Measurements from ENCODE around the gene PRDM15. TPM values are rescaled to one million over a fixed set of nuclear protein-coding genes. Genes with fewer than 3 reads are reported as not detected.
A peak's percentile ranks its signal among the peaks of the same experiment; 100 is the strongest.

PRDM15 gene
- total and polyA plus RNA-seq, 10 donors = 4.4 to 18.0 (median 10.8) TPM

DNA sequence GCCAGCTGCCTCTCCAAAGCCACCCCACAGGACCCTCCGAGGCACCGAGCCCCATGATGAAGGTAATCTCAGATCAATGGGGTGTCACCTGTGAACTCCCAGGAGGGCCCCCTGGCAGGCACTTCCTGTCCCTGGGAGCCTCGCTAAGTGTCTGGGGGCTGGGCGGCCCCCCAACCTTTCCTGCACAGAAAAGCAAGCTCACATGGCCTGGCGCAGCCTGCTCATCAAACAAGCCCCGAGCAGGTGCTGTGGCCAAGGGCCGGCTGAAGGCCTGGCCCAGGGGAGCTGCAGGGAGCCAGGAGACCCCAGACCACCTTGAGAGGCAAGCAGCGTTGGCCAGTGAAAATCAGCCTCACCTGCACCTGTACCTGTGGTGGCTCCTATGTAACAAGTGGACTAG, 115.1 kb downstream of the PRDM15 start:
- H3K4me1 ChIP-seq = peaks cover 31 to 68% (median 48%) of the 10 kb centered on the region in 6 donors
- DNase-seq = no peak
- intact Hi-C loops (cut with DNase I; ENCODE audit: low total_unique reads) = no loop called here

GRCh38 chr21:41763398-41763931, 115.7 kb downstream of the PRDM15 start:
- H3K4me3 ChIP-seq = no peak overlapping the region
- no peaks in the 10 kb centered on the region for H3K36me3 ChIP-seq
- intact Hi-C loops (cut with DNase I; ENCODE audit: low total_unique reads) = no loop called here
- H3K27ac ChIP-seq = no peak overlapping the region
- WGBS, 5 donors = 26 to 43% (median 30%) methylated on average over 20 to 21 of the region's 21 CpGs
- H3K9me3 ChIP-seq = peaks cover 0 to 3% (median 0%) of the 10 kb centered on the region in 8 donors
- TF ChIP-seq POLR2A (IDR thresholded peaks at IDR 0.05) (no peak), CTCF (IDR thresholded peaks at IDR 0.05 in 8 of 11, conservative IDR thresholded peaks at IDR 0.05 in 3 of 11) (no peak), POLR2AphosphoS5 (IDR thresholded peaks at IDR 0.05) (no peak)
- H3K27me3 ChIP-seq (replicated peaks in 1 of 7) = peaks cover 0 to 100% (median 82%) of the 10 kb centered on the region in 7 donors
- peak; percentile 68 for DNase-seq
- H3K4me1 ChIP-seq = peaks cover 30 to 63% (median 43%) of the 10 kb centered on the region in 6 donors

More for the DNA sequence above, 115.1 kb downstream of the PRDM15 start:
- Histone ChIP-seq H3K27ac (no peak overlapping the region), H3K36me3 (no peaks in the 10 kb centered on the region), H3K4me3 (no peak overlapping the region), H3K27me3 (replicated peaks in 1 of 7) (peaks cover 0 to 100% (median 88%) of the 10 kb centered on the region in 7 donors), H3K9me3 (peaks cover 0 to 3% (median 0%) of the 10 kb centered on the region in 8 donors)
- 57 to 88% (median 75%) methylated on average over 3 to 8 of the region's 8 CpGs for WGBS, 5 donors
- TF ChIP-seq CTCF (IDR thresholded peaks at IDR 0.05 in 8 of 11, conservative IDR thresholded peaks at IDR 0.05 in 3 of 11) (no peak), POLR2A (IDR thresholded peaks at IDR 0.05) (no peak), POLR2AphosphoS5 (IDR thresholded peaks at IDR 0.05) (no peak)

DNA sequence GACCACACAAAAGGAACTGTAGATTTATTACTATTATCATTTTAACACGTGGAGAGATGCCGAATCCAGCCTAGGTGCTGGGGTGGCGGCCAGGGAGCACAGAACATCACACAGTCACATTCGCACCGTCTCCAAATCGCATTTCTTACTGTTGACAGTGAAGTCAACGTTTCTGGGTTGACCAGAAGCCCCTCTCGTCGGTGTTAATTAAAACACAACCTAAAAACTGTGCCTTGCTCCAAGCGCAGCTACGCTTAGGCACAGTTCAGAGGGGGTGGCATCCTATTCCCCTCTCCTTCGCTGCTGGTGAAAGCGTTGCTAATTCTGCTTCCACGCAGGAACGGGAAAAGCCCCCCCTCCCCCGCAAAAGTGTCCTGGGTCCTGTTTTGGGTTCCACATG, 116.4 kb downstream of the PRDM15 start:
- Histone ChIP-seq H3K4me1 (peaks cover 23 to 56% (median 36%) of the 10 kb centered on the region in 6 donors), H3K27ac (no peak overlapping the region), H3K4me3 (no peak overlapping the region), H3K27me3 (replicated peaks in 1 of 7) (peaks cover 0 to 97% (median 75%) of the 10 kb centered on the region in 7 donors), H3K36me3 (no peaks in the 10 kb centered on the region), H3K9me3 (peaks cover 0 to 3% (median 0%) of the 10 kb centered on the region in 8 donors)
- TF ChIP-seq CTCF (IDR thresholded peaks at IDR 0.05 in 8 of 11, conservative IDR thresholded peaks at IDR 0.05 in 3 of 11) (no peak), POLR2A (IDR thresholded peaks at IDR 0.05) (no peak), POLR2AphosphoS5 (IDR thresholded peaks at IDR 0.05) (no peak)
- 20 to 34% (median 20%) methylated on average over 16 of the region's 16 CpGs for WGBS, 5 donors
- intact Hi-C loops (cut with DNase I; ENCODE audit: low total_unique reads) = no loop called here
- DNase-seq = no peak

DNA sequence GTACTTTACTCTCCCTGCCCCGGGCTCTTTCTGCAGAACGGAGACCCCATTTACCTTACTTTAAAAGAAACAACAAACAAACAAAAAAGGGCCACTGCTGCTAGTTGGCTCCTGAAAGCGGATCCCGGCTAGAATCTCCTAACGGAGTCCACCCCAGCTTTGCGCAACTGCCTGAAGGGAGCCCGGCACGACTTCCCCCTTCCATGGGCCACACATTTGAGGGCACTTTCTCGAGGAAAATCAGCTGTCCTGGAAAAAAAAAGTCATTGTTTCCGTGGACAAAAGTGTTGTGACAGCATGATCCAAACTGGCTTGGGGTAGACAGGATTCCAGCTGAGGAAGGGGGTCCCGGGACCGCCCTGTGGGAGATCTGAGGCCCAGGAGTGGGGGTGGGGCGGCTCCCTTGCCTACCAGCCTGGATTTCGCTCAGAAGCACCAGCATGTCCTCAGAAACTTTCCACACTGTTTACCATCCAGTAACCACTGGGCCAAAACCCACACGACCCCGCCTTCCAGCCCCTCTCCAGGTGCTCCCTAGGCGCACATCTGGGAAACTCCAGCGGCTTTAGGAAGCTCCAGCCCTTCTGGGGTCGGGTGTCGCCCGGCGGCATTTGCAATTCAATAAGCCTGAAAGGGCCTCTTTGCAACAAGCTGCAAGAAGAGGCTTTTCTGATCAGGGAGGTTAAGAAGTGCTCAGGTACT, 117.1 kb downstream of the PRDM15 start:
- peaks cover 0 to 3% (median 0%) of the 10 kb centered on the region in 8 donors for H3K9me3 ChIP-seq
- H3K36me3 ChIP-seq = no peaks in the 10 kb centered on the region
- intact Hi-C loops (cut with DNase I; ENCODE audit: low total_unique reads) = no loop called here
- WGBS, 5 donors = 7 to 21% (median 12%) methylated on average over 21 to 22 of the region's 22 CpGs
- no peak for DNase-seq
- peaks cover 0 to 90% (median 69%) of the 10 kb centered on the region in 7 donors for H3K27me3 ChIP-seq (replicated peaks in 1 of 7)
- peak overlapping the region in 1 of 8 donors; percentile 44 for H3K4me3 ChIP-seq
- peak overlapping the region in 3 of 8 donors; percentile 65 to 69 (median 68) for H3K27ac ChIP-seq
- TF ChIP-seq POLR2AphosphoS5 (IDR thresholded peaks at IDR 0.05) (no peak), POLR2A (IDR thresholded peaks at IDR 0.05) (no peak), CTCF (IDR thresholded peaks at IDR 0.05 in 8 of 11, conservative IDR thresholded peaks at IDR 0.05 in 3 of 11) (no peak)
- peaks cover 19 to 49% (median 29%) of the 10 kb centered on the region in 6 donors for H3K4me1 ChIP-seq
